Muscle of arm (tissue), 12 donors: ENCODE data around the gene GDPGP1. TPM values are rescaled to one million over a fixed set of nuclear protein-coding genes. Genes with fewer than 3 reads are reported as not detected.

Experiments used
- DNase-seq: peaks from one replicate; pipeline ENCODE4 v3.0.0-alpha.2; 2013
- polyA plus RNA-seq, 12 donors: library from polyadenylated mRNA; unstranded; fragments of 120-200 nt; gene quantifications; one replicate each; pipeline ENCODE4 v1.2.1, GENCODE V29; 2013; ENCODE audit not compliant: insufficient read length in 12 of 12

The GDPGP1 gene
- polyA plus RNA-seq, 12 donors = 1.4 to 3.1 (median 2.1) TPM; not detected in 2

DNA sequence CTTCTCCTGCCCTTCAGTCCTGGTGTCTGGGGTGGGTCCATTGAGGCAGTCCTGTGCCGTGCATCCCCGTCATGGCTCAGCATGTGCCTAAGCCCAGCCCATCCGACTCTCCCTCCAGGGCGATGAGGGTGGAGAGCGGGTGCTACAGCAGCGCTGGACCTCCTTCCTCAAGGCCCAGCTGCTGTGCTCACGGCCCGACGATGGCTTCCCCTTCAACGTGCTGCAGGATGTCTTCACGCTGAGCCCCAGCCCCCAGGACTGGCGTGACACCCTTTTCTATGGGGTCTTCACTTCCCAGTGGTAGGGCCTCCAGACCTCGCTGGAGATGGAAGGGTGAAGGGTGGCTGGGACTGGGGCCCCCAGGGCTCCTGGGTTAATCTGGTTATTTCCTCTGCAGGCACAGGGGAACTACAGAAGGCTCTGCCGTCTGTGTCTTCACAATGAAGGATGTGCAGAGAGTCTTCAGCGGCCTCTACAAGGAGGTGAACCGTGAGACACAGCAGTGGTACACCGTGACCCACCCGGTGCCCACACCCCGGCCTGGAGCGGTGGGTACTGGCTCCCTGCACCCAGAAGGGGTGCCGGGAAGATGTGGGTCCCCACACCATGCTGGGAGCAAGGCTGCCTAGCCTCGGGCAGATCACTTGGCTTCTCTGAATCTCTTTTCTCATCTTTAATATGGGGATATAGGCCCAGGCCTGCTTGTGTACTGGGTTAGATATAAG is 10.4 kb upstream of the GDPGP1 start:
- no peak for DNase-seq

DNA sequence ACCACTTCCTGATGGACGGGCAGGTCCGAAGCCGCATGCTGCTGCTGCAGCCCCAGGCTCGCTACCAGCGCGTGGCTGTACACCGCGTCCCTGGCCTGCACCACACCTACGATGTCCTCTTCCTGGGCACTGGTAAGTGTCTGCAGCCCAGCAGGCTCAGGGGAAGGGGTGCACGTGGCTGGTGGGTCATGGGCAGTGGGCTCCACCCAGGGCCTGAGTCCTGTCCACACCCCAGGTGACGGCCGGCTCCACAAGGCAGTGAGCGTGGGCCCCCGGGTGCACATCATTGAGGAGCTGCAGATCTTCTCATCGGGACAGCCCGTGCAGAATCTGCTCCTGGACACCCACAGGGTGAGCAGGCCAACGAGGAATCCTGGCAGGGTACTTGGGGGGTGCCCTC is 9.0 kb upstream of the GDPGP1 start:
- no peak for DNase-seq

DNA sequence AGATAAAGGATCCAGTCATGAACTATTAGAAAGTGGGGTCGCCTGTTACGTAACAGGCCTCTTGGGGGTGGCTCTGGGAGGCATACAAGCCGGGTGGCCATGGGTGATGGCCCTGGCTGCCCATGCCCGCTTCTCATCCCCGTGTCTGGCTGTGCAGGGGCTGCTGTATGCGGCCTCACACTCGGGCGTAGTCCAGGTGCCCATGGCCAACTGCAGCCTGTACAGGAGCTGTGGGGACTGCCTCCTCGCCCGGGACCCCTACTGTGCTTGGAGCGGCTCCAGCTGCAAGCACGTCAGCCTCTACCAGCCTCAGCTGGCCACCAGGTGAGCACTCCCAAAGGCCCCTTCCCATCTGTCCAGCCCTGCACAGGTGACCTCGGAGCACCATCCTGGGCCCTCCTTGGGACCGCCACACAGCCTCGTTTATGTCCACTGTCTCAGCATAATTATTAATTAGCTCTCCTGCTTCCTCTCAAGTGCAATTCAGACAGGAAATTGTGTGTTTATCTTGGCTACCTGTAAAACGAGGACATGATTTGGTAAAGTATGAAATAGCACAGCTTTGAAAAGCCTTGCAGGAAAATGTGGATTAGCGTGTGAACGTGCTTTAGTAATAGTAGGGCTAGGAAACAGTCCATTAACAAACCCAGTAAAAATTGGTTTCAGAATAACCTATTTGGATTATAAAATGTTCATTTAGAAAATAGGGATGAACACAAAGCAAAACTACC is 8.3 kb upstream of the GDPGP1 start:
- DNase-seq = no peak

DNA sequence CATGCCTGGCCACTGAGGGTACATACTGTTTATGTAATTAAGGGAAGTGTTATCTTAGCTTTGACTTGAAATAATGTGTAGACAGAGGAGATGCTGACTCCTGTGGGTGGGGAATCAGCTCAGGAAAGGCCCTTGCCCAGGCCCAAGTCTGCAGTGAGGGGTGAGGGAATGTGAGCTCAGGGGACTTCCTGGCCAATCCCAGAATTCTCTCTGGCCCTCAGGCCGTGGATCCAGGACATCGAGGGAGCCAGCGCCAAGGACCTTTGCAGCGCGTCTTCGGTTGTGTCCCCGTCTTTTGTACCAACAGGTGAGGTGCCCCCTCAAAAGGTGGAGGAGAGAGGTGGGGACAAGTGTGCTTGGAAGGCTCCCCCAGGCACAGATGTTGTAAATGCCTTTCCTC is 6.7 kb upstream of the GDPGP1 start:
- no peak for DNase-seq

DNA sequence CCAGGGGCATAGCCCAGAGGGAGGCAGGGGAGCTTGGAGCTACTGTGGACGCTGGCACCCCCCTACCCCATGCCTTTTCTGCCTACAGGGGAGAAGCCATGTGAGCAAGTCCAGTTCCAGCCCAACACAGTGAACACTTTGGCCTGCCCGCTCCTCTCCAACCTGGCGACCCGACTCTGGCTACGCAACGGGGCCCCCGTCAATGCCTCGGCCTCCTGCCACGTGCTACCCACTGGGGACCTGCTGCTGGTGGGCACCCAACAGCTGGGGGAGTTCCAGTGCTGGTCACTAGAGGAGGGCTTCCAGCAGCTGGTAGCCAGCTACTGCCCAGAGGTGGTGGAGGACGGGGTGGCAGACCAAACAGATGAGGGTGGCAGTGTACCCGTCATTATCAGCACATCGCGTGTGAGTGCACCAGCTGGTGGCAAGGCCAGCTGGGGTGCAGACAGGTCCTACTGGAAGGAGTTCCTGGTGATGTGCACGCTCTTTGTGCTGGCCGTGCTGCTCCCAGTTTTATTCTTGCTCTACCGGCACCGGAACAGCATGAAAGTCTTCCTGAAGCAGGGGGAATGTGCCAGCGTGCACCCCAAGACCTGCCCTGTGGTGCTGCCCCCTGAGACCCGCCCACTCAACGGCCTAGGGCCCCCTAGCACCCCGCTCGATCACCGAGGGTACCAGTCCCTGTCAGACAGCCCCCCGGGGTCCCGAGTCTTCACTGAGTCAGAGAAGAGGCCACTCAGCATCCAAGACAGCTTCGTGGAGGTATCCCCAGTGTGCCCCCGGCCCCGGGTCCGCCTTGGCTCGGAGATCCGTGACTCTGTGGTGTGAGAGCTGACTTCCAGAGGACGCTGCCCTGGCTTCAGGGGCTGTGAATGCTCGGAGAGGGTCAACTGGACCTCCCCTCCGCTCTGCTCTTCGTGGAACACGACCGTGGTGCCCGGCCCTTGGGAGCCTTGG is 5.9 kb upstream of the GDPGP1 start:
- no peak for DNase-seq

DNA sequence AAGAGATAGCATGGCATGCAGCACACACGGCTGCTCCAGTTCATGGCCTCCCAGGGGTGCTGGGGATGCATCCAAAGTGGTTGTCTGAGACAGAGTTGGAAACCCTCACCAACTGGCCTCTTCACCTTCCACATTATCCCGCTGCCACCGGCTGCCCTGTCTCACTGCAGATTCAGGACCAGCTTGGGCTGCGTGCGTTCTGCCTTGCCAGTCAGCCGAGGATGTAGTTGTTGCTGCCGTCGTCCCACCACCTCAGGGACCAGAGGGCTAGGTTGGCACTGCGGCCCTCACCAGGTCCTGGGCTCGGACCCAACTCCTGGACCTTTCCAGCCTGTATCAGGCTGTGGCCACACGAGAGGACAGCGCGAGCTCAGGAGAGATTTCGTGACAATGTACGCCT is 5.0 kb upstream of the GDPGP1 start:
- no peak for DNase-seq

DNA sequence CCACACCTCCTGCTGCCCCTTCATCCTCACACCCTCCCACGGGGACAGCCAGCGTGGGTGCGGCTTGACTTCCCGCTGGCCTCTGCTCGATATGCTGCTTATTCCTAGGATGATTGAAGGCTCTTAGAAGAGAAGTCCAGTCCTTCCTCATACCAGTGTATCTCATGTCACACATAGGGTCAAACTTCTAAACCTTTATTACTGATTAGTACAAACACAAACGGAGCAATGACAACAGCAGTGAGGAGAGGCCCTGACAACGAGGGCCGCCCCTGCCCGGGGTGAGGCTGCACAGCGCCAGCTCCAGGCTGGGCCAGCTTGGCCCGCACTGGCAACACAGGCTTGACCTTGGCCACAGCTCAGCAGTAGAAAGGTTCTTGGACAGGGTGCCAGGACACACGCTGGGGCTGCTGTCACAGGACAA is 3.9 kb upstream of the GDPGP1 start:
- DNase-seq = no peak

DNA sequence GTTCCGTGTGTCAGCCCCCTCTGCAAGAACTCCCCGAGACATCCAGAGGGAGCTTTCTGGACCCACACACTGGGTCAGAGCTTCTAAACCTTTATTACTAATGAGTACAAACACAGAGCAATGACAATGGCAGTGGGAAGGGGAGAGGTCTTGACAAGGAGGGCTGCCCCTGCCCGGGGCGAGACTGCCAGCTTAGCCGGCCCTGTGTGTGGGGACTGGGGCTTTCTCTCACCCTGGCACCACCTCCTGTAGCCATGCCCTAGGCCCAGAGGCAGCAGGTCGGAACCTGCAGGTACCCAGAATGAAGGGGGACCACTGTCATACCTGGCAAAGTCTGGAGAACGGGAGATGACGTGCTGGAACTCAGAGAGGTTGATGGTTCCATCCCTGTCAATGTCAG is 3.4 kb upstream of the GDPGP1 start:
- DNase-seq = no peak

DNA sequence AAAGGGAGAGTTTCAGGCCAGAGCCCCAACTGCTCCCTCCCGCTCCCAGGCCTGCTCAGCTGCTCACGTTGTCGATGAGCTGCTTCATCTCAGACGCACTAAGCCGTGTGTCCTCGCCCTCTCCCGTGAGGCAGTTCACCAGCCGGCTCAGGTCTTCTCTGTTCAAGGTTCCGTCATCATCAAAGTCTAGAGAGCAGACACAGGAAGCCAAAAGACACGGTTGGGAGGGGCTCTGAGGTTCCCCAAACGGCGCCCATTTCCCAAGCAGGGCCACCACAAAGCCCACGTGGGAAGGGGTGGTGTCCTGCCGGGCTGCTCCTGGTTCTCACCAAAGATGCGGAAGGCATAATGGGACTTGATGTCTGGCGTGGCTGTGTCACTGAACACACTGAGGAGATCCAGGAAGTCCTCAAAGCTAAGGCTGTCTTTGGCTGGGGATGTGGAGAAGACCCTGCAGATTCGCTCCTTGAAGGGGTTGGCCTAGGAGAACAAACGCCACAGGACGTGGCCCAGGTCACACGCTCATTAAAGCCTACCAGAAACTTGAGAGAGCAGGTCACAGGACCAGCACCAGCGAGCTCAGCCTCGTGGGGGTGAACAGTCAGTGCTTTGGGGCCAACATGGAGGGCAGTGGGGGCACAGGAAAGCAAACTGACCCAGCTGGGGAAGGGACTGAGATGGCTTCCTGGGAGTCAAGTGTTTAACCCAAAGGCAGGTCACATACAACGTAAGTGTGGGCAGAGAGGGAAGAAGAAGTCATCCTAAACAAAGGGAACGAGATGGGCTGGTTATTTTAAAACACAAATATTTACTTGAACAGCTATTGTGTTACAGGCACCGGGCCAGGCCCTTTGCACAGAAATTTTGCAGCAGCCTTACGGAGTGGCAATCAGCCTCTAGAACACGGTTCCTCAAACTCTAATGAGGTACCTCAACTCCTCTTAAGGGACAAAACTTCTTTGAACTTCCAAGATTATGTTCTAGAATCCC is 2.7 kb upstream of the GDPGP1 start:
- DNase-seq = no peak

DNA sequence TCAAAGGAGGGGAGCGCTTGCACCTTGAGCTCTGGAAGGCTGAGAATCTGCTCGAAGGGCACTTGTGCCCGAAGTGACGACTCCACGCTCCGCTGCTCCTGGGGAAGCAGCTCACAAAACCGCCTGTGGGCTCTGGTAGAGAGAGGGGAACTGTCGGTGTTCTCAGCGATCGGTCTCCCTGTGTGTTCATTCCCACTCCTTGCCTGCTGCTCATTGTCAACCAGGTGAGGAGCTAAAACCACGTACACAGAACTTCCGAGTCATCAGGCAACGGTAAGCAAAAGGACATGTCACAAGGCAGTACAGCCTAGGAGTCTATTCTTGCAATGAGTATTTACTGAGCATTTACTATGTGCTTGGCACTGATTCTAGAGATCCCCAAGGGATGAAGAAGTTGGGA is 1.8 kb upstream of the GDPGP1 start:
- no peak for DNase-seq

DNA sequence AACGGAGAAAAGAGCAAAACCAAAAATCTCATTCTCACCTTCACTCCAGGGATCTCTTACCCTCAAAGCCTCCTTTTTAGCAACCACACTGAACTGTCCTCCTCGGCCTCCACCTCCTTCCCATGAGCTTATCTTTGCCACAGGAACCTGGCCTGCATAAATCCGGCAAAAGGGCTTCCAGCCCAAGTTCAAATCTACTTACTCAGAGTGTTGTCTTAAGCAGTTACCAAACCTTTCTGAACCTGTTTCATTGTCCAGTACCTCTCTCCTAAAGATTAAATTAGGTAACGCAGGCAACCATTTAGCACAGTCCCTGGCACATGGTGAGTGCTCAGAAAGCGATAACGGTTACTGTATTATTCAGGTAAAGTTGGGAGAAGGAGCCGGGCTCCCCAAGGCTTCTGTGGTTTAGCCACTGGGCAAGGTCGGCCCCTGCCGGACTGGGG is 1.0 kb upstream of the GDPGP1 start:
- DNase-seq = no peak

DNA sequence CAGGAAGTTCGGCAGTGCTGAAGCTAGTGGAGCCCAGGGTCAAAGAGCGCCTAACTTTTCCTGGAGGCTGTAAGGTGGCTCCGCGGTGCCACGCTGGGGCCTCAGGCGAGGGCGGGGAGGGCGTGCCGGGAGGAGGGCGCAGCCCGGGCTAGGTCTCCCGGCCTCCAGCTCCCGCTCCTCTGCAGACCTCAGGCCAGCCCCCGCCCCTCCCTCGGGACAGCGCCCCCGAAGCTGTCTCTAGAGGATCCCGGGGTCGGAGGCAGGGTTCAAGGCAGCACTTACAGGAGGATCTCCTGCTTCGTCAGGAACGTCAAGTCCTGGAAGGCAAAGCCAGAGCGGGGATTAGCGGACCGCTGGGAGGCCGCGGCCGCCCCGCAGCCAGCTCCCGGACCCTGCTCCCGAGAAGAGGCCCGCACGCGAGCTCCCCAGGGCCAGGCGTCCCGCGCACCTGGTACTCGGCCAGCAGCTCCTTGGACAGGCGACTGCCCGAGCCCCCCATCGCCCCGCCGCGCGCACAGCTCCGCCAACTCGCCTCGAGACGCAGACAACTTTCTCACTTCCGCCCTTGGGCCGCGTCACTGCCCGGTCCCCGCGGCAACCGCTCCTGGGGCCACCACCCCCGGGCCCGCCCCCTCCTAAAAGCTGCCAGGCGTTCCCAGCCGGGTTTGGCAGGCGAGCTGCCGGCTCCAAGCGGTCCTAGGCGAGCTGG is 468 bp upstream of the GDPGP1 start, which contains the start of gene CIB1:
CIB1 (minus strand) TSS at position 555 of the 709 bp plus-strand sequence; CDS start at position 499, 56 bp downstream.
- DNase-seq = peak; percentile 96

DNA sequence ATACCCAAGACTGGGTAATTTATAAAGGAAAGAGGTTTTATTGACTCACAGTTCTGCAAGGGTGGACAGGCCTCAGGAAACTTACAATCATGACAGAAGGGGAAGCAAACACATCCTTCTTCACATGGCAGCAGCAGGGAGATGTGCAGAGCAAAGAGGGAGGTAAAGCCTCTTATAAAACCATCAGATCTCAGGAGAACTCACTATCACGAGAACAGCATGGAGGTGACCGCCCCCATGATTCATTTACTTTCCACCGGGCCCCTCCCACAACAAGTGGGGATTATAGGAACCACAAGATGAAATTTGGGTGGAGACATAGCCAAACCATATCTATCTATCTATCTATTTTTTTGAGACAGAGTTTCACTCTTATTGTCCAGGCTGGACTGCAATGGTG is 5.4 kb downstream of the GDPGP1 start:
- no peak for DNase-seq

DNA sequence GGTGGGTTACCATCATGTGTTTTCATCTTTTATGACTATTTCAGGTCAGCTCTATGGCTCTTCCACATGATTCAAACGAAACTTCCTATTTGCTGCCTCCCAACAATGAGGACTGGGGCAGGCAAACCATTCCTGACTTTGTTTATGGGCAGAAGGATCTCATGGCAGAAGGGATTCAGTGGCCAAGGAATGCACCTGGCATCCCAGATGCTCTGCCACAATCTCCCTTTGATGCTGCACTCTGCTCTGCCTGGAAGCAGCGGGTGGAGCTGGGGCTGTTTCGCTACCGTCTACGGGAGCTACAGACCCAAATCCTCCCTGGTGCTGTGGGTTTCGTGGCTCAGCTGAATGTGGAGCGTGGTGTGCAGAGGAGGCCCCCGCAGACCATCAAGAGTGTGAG is 6.8 kb downstream of the GDPGP1 start:
- DNase-seq = no peak

DNA sequence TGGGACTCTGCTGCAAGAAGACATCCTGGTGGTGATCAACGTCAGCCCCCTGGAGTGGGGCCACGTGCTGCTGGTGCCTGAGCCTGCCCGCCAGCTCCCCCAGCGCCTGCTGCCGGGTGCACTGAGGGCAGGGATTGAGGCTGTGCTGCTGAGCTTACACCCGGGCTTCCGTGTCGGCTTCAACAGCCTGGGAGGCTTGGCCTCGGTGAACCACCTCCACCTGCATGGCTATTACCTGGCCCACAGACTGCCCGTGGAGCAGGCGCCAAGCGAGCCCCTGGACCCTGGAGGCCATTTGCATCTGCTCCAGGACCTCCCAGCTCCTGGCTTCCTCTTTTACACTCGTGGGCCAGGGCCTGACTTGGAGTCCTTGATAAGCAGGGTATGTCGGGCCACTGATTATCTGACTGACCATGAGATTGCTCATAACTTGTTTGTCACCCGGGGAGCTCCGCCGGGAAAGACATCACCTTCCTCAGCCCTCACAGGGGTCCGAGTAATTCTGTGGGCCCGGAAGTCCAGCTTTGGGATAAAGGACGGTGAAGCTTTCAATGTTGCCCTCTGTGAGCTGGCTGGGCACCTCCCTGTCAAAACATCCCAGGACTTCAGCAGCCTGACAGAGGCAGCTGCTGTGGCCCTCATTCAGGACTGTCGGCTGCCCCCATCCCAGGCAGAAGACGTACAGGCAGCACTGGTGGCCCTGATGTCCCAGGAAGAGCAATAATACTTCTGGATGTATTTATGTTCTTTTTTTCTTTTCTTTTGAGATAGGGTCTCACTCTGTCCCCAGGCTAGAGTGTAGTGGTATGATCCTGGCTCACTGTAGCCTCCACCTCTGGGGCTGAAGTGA is 7.6 kb downstream of the GDPGP1 start:
- no peak for DNase-seq

DNA sequence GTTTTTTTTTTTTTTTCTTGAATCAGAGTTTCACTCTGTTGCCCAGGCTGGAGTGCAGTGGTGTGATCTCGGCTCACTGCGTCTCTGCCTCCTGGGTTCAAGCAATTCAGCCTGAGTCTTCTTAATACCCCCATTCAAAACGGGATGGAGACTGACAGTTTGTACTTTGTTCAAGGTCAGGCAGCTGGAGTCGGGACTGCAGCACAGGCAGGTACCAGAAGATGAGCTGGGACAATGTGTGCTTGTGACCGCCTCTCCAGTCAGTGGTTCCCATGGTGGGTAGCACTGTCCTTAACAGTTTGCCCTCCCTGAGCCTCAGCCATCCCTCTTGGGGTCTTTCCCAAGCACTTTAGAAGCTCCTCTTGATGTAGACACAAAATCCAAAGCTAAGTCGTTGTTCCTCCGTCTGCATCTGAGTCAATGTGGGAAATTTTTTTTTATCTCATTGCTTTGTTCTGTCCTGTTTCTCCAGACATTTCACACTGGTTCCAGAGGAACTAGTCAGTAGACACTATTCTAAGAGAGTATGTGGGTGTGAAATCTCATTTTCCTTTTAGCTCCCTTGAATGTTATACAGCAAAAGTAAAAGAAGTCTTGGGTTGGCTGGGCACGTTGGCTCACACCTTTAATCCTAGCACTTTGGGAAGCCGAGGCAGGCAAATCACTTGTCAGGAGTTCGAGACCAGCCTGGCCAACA is 10.1 kb downstream of the GDPGP1 start:
- DNase-seq = no peak

DNA sequence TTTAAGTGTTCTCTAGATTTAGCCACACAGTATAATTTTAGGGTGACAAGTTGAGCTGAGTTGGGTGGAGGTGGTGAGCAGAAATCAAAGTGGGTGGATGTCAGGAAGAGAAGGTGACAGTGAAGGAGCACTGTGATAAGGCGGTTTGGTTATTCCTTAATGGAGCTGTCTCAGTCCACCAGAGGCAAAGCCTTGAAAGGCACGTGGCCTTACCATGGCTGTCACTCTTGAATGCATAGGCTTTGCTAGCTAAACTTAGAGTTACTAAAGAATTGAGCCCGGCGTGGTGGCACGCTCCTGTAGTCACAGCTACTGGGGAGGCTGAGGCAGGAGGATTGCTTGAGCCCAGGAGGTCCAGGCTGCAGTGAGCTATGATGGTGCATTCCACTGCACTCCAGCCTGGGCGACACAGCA is 14.8 kb downstream of the GDPGP1 start:
- DNase-seq = no peak

DNA sequence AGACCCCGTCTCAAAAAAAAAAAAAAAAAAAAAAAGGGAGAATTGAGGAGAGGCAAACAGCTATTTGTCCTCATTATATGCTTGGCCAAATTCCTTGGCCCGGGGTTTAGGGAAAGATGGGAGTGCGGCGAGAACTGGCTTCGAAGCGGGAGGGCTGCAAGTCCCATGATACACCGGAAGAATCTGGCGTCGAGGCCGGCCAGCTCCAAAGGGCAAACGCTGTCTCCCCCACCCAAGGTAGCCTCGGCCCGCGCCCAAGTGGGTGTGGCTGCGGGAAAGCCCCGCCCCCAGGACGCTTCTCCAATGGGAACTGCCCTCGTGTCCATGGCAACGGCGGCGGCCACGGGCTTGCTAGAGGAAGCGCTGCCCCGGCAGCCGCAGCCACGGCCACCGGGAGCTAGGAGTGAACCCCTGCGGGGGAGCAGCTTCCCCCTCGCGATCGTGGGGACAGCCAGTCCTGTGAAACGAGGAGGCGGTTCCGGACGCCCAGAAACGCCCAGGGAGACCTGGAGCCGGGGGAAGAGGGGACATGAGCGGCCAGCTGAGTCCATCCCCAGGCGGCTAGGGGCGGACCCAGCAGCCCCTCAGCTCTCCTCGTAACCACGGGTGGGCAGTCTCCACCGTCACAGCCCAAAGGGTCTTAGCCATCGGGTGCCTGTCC is 15.3 kb downstream of the GDPGP1 start, which contains the start of gene TTLL13:
TTLL13 (plus strand) TSS at position 354 of the 661 bp plus-strand sequence. CDS start 1,075 bp downstream, outside the sequence.
- peak; percentile 81 for DNase-seq
